Measurements from ENCODE around the gene MRPS22.
"Not testable (repeated sequence)": the region's sequence is repeated elsewhere in the genome, so short reads cannot be mapped to it uniquely, and the experiment has no call there.

Gene MRPS22

DNA sequence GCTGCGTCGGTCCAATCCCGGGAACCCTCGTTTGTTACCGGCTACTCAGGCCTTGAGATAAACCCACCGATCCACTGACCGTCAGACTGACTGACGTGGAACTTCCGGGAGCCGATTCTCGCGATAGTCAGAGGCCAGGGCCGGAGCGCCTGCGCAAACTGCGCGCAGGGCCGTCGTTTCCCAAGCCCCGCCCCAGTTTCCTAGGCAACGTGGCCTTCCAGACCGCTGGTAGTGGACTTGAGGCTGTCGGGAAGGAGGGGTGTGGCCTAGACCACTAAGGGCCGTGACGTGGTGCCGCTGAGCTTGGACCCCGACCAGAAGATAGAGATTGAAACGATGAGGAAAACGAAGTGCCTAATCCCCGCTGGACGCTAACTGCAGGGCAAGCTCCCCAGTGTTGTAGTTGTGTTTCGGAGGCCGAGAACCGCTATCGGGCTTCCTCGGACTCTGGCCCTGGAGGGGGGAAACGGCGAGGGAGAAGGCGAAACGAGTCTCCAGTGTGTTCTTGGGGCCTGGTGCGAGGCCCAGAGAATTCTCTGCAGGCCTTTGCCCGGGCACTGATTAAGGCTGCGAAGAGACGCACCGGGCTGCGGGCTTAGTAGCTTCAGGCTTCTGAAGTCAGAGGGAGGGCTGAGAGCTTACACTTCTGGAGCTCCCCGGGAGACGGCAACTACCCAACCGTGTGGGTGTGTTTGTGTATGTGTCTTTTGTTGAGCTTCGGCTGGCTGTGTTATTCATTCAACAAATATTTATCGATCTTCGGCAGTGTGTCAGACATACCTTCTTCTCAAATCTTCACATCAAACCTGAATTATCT, 45.9 kb downstream of the MRPS22 start, which contains the start of gene COPB2:
COPB2 (minus strand) TSS at position 96 of the 817 bp plus-strand sequence. CDS start 97 bp downstream, outside the sequence.
- FAIRE-seq: peak; percentile 90
- peak; percentile 96 for DNase-seq (ENCODE audit: low spot score)

DNA sequence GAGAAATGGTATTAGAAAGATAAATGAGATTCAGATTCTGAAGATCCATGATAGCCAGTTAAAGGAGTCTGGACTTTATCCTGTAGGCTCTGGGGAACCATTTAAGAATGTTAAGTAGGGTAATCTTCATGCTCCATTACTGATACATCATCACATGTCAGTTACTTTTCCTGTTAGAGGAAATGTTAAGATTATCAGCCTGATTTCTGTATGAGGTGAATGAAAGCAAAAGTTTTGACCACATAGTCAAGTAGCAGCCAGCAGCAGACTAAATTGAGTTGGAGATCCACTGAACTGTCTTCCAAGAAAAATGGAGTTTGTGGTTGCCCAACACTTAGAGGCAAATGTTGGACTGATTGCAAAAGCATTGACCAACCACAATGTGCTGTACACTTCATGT, 50.3 kb downstream of the MRPS22 start:
- no peak for DNase-seq (ENCODE audit: low spot score)
- no peak for FAIRE-seq

DNA sequence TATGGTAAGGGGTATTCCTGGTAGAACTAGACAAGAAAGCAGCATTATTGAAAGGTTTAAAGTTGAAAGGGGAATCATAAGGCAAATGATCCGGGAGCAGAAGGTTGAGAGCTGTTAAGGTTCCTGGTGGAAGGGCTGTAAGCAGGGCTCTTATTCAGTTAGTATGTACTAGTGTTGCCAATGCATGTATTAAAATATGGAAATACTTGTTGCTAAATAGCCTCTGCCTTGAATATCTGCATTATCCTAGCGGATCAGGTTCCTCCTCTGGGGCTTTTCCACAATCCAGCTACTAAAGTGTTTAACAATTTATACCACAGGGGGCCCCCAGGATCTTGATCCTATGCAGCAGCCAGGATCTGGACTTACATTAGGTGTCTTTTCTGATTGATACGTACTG, 52.9 kb downstream of the MRPS22 start:
- DNase-seq (ENCODE audit: low spot score): no peak
- FAIRE-seq: no peak

DNA sequence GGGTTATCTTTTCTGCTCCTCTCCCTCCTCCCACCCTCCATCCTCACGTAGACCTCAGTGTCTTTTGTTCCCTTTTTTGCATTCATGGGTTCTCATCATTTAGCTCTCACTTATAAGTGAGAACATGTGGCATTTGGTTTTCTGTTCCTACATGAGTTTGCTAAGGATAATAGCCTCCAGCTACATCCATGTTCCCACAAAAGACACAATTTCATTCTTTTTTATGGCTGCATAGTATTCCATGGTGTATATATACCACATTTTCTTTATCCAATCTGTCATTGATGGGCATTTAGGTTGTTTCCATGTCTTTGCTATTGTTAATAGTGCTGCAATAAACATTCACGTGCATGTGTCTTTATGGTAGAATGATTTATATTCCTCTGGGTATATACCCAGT, 57.3 kb downstream of the MRPS22 start:
- not testable (repeated sequence) for DNase-seq (ENCODE audit: low spot score); FAIRE-seq

Measured in urothelium cell line (cell line).